CD4-positive, alpha-beta T cell treated with Interleukin-4 for 1 hour (primary cell): ENCODE data around the gene LAPTM5.

Experiments
- DNase-seq, 2 donors: peaks; one replicate each; pipeline ENCODE4 v3.0.0-alpha.2; 2020 to 2022

The LAPTM5 gene

GRCh38 chr1:30786264-30786991 lies 28.9 kb upstream of the LAPTM5 start:
- no peak for DNase-seq

GRCh38 chr1:30785714-30786113 lies 28.1 kb upstream of the LAPTM5 start:
- DNase-seq = no peak

DNA sequence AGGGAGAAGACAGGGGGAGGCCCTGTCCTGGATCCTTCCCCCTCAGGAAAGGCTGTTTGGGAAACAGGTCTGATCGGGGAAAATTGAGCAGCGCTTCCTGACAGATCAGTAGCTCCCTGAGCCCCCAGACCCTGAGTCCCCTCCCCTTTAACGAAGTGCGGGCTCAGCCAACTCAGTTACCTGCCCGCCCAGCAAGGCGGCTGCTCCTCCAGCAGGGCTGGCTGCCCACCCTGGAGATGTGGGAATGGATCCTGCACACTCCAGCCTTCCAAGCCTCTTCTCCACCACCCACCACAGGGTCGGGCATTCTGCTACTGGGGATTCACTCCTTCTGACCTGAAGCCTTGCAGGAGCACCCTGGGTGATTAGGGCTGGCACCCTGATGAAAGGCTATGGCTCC lies 27.6 kb upstream of the LAPTM5 start:
- DNase-seq = no peak

GRCh38 chr1:30783256-30783915 lies 25.8 kb upstream of the LAPTM5 start:
- DNase-seq = peak in 1 of 2 donors; percentile 58

GRCh38 chr1:30782361-30783255 lies 25.0 kb upstream of the LAPTM5 start:
- peak; percentile 73 for DNase-seq

DNA sequence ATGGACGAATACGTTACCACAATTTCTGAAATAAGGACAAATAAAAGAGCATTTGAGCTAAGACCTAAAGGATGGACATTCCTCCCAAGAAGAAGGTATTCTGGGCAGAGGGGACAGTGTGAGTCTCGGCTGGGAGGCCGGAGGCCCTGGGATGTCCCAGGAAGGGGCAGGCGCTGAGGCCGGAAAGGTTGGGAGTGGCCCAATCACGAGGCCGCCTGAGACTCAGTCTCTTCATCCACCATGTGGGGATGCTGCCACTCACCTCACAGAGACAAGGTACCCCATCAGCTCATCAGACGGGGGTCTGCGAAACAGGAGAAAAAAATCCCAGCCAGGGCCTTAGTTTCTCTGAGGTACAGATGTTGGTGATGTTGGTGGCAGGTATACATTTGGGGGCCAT lies 24.3 kb upstream of the LAPTM5 start:
- DNase-seq = no peak

DNA sequence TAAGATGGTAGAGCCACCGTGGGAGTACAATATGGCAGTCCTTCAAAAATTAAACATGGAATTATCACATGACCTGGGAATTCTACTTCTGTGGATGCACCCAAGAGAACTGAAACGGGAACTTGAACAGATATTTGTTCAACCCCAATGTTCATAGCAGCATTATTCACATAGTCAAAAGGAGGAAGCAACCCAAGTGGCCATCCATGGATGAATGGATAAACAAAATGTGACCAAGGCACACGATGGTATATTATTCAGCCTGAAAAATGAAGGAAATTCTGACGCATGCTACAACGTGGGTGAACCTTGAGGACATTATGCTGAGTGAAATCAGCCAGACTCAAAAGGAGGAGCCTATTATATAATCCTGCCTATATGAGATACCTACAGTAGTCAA lies 22.8 kb upstream of the LAPTM5 start:
- peak in 1 of 2 donors; percentile 35 for DNase-seq

DNA sequence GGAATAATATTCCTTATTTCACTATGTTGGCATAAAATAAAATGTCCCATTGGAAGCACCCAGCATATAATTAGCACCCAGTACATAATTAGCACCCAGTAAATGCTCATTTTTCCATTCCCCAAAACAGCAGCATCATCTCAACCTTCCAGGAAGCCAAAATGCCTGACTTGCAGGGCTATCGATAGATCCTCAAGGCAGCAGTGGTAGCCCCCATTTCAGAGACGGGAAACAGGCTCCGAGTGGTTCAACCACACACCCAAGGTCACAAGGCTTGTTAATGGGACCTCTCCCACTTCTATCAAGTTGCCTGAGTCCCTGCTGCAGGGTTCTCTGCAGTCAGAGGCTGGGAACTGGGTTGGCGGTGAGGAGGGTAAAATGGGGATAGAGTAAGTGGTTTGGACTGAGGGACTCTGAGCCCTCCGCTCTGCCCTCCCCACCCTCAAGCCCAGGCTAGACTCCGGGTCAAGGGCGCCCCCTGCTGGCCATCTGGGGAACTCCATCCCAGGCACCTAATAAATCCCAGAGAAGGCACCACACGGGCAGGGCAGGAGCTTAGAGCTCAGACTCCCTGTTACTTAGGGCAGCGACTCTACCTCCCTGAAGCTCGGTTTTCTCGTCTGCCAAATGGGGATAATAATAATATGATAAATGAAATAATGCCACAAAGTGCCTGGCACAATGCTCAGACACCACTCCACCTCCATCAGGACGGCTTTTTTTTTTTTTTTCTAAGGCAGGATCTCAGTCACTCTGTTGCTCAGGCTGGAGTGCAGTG lies 21.9 kb upstream of the LAPTM5 start:
- DNase-seq = peak; percentile 89 to 92

GRCh38 chr1:30778979-30779293 lies 21.4 kb upstream of the LAPTM5 start:
- DNase-seq = no peak

DNA sequence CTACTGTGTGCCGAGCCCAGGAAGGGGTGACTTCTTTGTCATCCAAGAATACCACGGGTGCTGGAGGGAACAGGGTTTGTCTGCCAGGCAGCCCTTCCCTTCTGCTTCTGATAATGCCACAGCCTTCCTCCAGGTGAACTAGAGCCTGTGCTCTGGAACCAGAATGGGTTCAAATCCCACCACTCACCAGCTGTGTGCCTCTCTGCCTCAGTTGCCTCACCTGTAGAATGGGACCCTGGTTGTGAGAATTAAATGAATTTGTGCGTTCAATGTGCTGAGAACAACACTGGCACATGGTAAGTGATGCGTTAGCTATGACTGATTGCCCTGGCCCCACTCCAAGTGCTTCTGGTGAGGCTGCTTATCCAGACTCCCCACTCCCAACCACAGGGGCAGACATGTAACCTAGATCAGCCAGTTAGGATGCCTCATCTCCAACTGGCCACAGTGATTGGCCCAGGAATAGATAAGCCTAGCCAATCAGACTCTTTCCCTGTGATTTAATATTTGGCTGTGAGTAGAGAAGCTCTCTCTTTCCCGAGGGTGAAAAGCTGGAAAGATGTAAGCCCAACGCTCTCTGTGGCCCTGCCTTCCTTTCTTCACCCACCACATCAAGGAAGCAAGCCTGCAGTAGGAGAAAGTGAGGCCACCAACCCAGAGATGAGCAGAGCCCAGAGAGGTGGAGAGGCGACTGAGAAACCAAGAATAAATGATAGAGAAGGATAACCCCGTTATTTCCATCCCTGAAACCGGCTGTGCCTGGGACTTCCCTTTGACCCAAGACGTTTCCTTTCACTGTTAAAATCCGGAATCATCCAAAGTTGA lies 20.8 kb upstream of the LAPTM5 start:
- DNase-seq = no peak

DNA sequence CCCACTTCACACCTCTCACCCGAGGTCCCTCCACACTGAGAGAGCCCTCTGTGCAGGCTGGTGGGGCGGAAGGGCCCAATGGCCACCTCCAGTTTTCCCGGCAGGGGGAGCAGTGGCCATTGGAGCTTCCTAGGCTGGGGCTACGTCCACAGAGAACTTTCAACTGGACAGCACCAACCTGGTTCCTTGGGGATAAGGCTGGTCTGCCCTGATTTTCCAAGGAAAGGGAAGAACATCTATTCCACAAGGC lies 20.3 kb upstream of the LAPTM5 start:
- DNase-seq = no peak

DNA sequence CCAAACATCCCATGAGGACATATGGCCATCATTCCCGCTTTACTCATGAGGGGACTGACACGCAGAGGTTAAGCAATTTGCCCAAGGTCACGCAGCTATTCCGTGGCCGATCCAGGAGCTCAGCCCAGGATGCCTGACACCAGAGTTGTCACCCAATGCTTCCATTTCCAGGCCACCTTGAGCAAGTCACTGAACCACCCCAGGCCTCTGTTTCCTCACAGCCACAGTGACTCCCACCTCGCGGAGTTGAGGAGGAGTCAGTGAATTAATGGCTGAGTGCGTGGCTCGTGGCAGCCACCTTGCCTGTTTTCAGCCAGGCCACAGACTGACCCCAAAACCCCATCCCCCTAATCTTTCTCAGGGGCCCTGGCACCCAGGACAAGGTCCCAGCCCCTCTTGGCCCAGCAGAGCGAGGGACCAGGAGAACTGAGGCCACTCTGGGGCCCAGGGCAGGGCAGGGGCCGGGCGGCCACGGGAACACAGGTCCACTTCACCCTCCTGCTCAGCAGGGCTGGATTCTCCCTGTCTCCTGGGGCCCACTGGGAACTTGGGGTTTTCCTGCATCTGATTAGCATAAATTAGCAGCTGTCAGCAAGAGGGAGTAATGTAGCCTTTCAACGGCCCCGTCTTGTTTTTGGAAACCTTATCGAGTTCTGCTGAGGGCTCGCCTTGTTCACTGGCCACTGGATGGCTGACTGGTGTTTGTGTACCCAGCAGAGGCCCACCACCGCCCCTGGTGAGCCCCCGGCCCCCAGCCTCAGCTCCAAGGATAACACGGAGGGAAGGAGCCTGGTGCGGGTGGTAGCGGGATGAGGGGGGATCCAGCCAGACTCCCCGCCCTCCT lies 19.7 kb upstream of the LAPTM5 start:
- DNase-seq = no peak

DNA sequence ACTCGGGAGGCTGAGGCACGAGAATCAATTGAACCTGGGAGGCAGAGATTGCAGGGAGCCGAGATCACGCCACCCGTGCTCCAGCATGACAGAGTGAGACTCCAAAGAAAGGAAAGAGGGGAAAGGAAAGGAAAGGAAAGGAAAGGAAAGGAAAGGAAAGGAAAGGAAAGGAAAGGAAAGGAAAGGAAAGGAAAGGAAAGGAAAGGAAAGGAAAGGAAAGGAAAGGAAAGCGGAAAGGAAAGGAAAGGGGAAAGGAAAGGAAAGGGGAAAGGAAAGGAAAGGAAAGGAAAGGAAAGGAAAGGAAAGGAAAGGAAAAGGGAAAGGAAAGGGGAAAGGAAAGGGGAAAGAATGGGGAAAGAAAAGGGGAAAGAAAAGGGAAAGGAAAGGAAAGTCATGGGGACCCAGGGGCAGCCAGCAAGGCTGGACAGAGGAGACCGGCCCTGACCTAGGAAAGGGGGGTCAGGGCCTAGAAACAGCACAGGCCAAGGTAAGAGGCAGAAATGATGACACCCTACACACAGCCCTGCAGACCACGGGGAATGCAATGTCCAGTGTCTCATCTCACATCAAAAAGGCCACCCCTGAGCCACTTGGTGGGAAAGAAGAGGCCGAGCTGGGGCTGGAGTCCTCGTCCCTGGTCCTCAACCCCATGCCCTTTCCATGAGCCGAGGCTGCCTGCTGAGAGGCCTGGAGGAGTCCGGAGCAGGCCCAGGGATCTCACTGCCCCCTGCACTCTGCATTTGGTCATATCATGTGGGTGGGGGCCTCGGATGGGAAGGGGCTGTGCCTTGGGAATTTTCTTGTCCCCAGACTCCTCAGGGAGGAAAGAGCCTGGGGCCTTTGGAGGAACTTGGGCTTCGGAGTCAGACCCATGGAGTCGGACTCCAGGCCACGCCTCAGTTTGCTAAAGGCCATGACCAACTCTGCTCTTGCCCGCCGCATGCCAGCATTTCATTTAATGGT lies 18.8 kb upstream of the LAPTM5 start:
- no peak for DNase-seq

GRCh38 chr1:30775433-30775975 lies 17.9 kb upstream of the LAPTM5 start:
- DNase-seq = no peak

GRCh38 chr1:30774550-30775432 lies 17.2 kb upstream of the LAPTM5 start:
- no peak for DNase-seq

DNA sequence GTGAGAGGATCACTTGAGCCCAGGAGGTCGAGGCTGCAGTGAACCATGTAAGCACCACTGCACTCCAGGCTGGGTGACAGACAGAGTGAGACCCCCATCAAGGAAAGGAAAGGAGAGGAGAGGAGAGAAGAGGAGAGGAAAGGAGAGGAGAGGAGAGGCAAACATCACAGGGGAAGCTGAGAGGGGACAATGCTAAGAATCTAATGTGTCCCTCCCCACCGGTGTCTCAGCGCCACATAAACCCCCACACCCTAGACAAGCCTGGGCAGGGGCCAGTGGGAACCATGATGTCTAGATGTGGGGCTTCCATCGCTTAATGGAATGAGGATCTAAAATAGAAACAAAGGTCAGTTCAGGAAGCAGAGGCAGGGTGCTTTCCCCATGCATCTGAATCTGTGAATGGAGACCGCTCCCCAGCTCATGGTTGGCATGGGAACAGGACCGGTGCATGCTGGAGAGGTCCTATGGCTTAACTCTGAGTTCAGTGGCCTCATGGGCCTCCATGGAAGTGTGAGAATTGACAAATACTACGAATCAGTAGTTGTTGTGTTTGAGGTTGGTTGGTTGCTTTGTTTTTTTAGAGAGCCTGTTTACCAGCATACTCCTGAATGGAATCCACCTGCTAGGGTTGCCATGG lies 16.3 kb upstream of the LAPTM5 start:
- no peak for DNase-seq

DNA sequence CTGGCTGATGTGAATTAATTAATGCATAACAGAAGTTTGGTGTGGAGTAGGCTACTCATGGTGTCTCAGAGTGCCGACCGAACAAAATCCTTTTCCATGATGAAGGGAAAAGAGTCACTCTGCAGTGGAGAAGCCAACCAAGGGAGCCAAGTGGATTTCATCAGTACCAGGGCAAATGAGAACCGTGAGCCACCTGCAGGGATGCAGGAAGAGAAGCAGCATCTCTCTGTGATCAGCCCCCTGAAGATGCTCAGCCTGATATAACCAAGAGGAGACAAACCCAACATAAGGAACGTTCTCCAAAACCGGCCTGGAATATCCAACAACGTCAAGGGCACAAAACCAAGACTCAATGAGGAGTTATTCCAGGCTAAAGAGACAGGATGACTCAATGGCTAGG lies 13.4 kb upstream of the LAPTM5 start:
- DNase-seq = no peak

DNA sequence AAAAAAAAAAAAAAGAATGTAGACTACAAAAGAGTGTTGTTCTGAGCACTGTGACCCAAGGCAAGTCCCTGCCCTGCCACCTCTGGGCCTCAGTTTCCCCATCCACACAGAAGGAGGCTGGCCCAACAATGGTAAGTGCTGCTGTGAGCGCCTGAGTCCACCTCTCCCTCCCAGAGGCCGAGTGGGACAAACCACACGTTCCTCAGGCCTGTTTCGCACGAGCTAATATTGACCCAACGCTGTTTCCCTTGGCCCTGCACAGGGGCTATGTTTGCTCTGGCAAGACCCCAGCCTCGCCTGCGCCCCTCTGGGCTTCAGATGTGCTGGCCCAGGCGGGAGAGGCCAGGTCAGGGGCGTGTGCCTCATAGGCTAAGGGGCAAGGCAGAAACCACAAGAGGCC lies 12.6 kb upstream of the LAPTM5 start:
- no peak for DNase-seq
